Measurements from ENCODE around the gene ZNF678.

Gene ZNF678

GRCh38 chr1:227712648-227713047 is 149.3 kb downstream of the ZNF678 start:
- H3K9ac ChIP-seq (ENCODE audit: low read length) = no peak overlapping the region
- no peaks in the 10 kb centered on the region for H3K4me1 ChIP-seq (ENCODE audit: control insufficient read depth, low read depth, low read length)
- no peak overlapping the region for H2BK120ac ChIP-seq (ENCODE audit: low read depth, low read length)
- H2AK5ac ChIP-seq (ENCODE audit: low read length) = no peak overlapping the region
- no peak overlapping the region for H3K27ac ChIP-seq (ENCODE audit: low read depth, low read length)
- H2BK15ac ChIP-seq (replicated peaks; ENCODE audit: low read depth) = no peak overlapping the region
- H3K27me3 ChIP-seq (ENCODE audit: insufficient read depth, low read length, poor library complexity) = no peaks in the 10 kb centered on the region
- no peak overlapping the region for H2BK5ac ChIP-seq (ENCODE audit: low read length)
- no peak overlapping the region for H3K18ac ChIP-seq (ENCODE audit: low read length)
- H3K4ac ChIP-seq (ENCODE audit: low read depth, low read length) = no peak overlapping the region
- no peaks in the 10 kb centered on the region for H3K36me3 ChIP-seq (ENCODE audit: control insufficient read depth, insufficient read depth, low read length)
- H3K79me2 ChIP-seq (ENCODE audit: control insufficient read depth, insufficient read depth, low read length) = no peaks in the 10 kb centered on the region
- H4K8ac ChIP-seq (ENCODE audit: low read depth, low read length) = no peak overlapping the region
- H3K79me1 ChIP-seq (ENCODE audit: low read length) = no peaks in the 10 kb centered on the region
- no peak overlapping the region for H3K4me3 ChIP-seq (ENCODE audit: low read length)
- H3K23ac ChIP-seq (ENCODE audit: low read length) = no peak overlapping the region
- no peak overlapping the region for H3K56ac ChIP-seq (ENCODE audit: low read length)
- DNase-seq = no peak
- no peak overlapping the region for H3K4me2 ChIP-seq (ENCODE audit: low read length)
- H4K5ac ChIP-seq (ENCODE audit: low read length) = no peak overlapping the region

- Histone ChIP-seq H2BK5ac (ENCODE audit: low read length) (no peak overlapping the region), H3K56ac (ENCODE audit: low read length) (no peak overlapping the region), H3K36me3 (ENCODE audit: control insufficient read depth, insufficient read depth, low read length) (no peaks in the 10 kb centered on the region), H4K5ac (ENCODE audit: low read length) (no peak overlapping the region), H3K23ac (ENCODE audit: low read length) (no peak overlapping the region), H2BK120ac (ENCODE audit: low read depth, low read length) (no peak overlapping the region), H2AK5ac (ENCODE audit: low read length) (no peak overlapping the region), H3K4me3 (ENCODE audit: low read length) (no peak overlapping the region), H4K8ac (ENCODE audit: low read depth, low read length) (no peak overlapping the region), H3K4me2 (ENCODE audit: low read length) (no peak overlapping the region), H3K18ac (ENCODE audit: low read length) (no peak overlapping the region), H2BK15ac (replicated peaks; ENCODE audit: low read depth) (no peak overlapping the region), H3K27ac (ENCODE audit: low read depth, low read length) (no peak overlapping the region), H3K27me3 (ENCODE audit: insufficient read depth, low read length, poor library complexity) (no peaks in the 10 kb centered on the region), H3K4me1 (ENCODE audit: control insufficient read depth, low read depth, low read length) (no peaks in the 10 kb centered on the region), H3K79me2 (ENCODE audit: control insufficient read depth, insufficient read depth, low read length) (no peaks in the 10 kb centered on the region), H3K79me1 (ENCODE audit: low read length) (no peaks in the 10 kb centered on the region), H3K9ac (ENCODE audit: low read length) (no peak overlapping the region), H3K4ac (ENCODE audit: low read depth, low read length) (no peak overlapping the region)
- no CpG with 5 or more reads among the region's 2 CpGs for WGBS (ENCODE audit: extremely low coverage, insufficient coverage, low lambda C conversion rate)
- no peak for DNase-seq
Observed at GRCh38 chr1:227718932-227719331, 155.6 kb downstream of the ZNF678 start.

GRCh38 chr1:227723474-227723873 is 160.1 kb downstream of the ZNF678 start:
- Histone ChIP-seq H4K5ac (ENCODE audit: low read length) (no peak overlapping the region), H3K9ac (ENCODE audit: low read length) (no peak overlapping the region), H2BK15ac (replicated peaks; ENCODE audit: low read depth) (no peak overlapping the region), H3K18ac (ENCODE audit: low read length) (no peak overlapping the region), H3K79me1 (ENCODE audit: low read length) (no peaks in the 10 kb centered on the region), H3K79me2 (ENCODE audit: control insufficient read depth, insufficient read depth, low read length) (no peaks in the 10 kb centered on the region), H2AK5ac (ENCODE audit: low read length) (no peak overlapping the region), H2BK120ac (ENCODE audit: low read depth, low read length) (no peak overlapping the region), H3K4me1 (ENCODE audit: control insufficient read depth, low read depth, low read length) (no peaks in the 10 kb centered on the region), H3K23ac (ENCODE audit: low read length) (no peak overlapping the region), H3K36me3 (ENCODE audit: control insufficient read depth, insufficient read depth, low read length) (no peaks in the 10 kb centered on the region), H3K27ac (ENCODE audit: low read depth, low read length) (no peak overlapping the region), H3K4ac (ENCODE audit: low read depth, low read length) (no peak overlapping the region), H3K4me3 (ENCODE audit: low read length) (no peak overlapping the region), H4K8ac (ENCODE audit: low read depth, low read length) (no peak overlapping the region), H3K56ac (ENCODE audit: low read length) (no peak overlapping the region), H3K27me3 (ENCODE audit: insufficient read depth, low read length, poor library complexity) (no peaks in the 10 kb centered on the region), H2BK5ac (ENCODE audit: low read length) (no peak overlapping the region), H3K4me2 (ENCODE audit: low read length) (no peak overlapping the region)
- no peak for DNase-seq
- no CpG with 5 or more reads among the region's 1 CpG for WGBS (ENCODE audit: extremely low coverage, insufficient coverage, low lambda C conversion rate)

- no peak overlapping the region for H3K4ac ChIP-seq (ENCODE audit: low read depth, low read length)
- no peaks in the 10 kb centered on the region for H3K79me2 ChIP-seq (ENCODE audit: control insufficient read depth, insufficient read depth, low read length)
- H3K4me1 ChIP-seq (ENCODE audit: control insufficient read depth, low read depth, low read length) = peaks cover 3% of the 10 kb centered on the region
- no peak overlapping the region for H2AK5ac ChIP-seq (ENCODE audit: low read length)
- no CpG with 5 or more reads among the region's 2 CpGs for WGBS (ENCODE audit: extremely low coverage, insufficient coverage, low lambda C conversion rate)
- H3K56ac ChIP-seq (ENCODE audit: low read length) = no peak overlapping the region
- no peak overlapping the region for H3K23ac ChIP-seq (ENCODE audit: low read length)
- no peak for DNase-seq
- H4K8ac ChIP-seq (ENCODE audit: low read depth, low read length) = no peak overlapping the region
- H3K18ac ChIP-seq (ENCODE audit: low read length) = no peak overlapping the region
- no peak overlapping the region for H4K5ac ChIP-seq (ENCODE audit: low read length)
- H3K9ac ChIP-seq (ENCODE audit: low read length) = no peak overlapping the region
- H3K4me3 ChIP-seq (ENCODE audit: low read length) = no peak overlapping the region
- H2BK5ac ChIP-seq (ENCODE audit: low read length) = no peak overlapping the region
- no peak overlapping the region for H3K27ac ChIP-seq (ENCODE audit: low read depth, low read length)
- no peaks in the 10 kb centered on the region for H3K27me3 ChIP-seq (ENCODE audit: insufficient read depth, low read length, poor library complexity)
- no peak overlapping the region for H3K4me2 ChIP-seq (ENCODE audit: low read length)
- no peak overlapping the region for H2BK15ac ChIP-seq (replicated peaks; ENCODE audit: low read depth)
- no peak overlapping the region for H2BK120ac ChIP-seq (ENCODE audit: low read depth, low read length)
- H3K36me3 ChIP-seq (ENCODE audit: control insufficient read depth, insufficient read depth, low read length) = no peaks in the 10 kb centered on the region
- no peaks in the 10 kb centered on the region for H3K79me1 ChIP-seq (ENCODE audit: low read length)
Observed at GRCh38 chr1:227725046-227725445, 161.7 kb downstream of the ZNF678 start.

- H3K4me2 ChIP-seq (ENCODE audit: low read length) = no peak overlapping the region
- no peak overlapping the region for H2BK5ac ChIP-seq (ENCODE audit: low read length)
- H3K79me1 ChIP-seq (ENCODE audit: low read length) = no peaks in the 10 kb centered on the region
- H3K23ac ChIP-seq (ENCODE audit: low read length) = no peak overlapping the region
- no peak overlapping the region for H3K9ac ChIP-seq (ENCODE audit: low read length)
- H4K5ac ChIP-seq (ENCODE audit: low read length) = no peak overlapping the region
- H4K8ac ChIP-seq (ENCODE audit: low read depth, low read length) = no peak overlapping the region
- no peak overlapping the region for H3K4ac ChIP-seq (ENCODE audit: low read depth, low read length)
- DNase-seq = no peak
- no peak overlapping the region for H2BK120ac ChIP-seq (ENCODE audit: low read depth, low read length)
- peaks cover 3% of the 10 kb centered on the region for H3K4me1 ChIP-seq (ENCODE audit: control insufficient read depth, low read depth, low read length)
- no peaks in the 10 kb centered on the region for H3K27me3 ChIP-seq (ENCODE audit: insufficient read depth, low read length, poor library complexity)
- no peak overlapping the region for H2AK5ac ChIP-seq (ENCODE audit: low read length)
- no peak overlapping the region for H3K4me3 ChIP-seq (ENCODE audit: low read length)
- no peak overlapping the region for H3K56ac ChIP-seq (ENCODE audit: low read length)
- H3K27ac ChIP-seq (ENCODE audit: low read depth, low read length) = no peak overlapping the region
- H3K18ac ChIP-seq (ENCODE audit: low read length) = no peak overlapping the region
- H3K79me2 ChIP-seq (ENCODE audit: control insufficient read depth, insufficient read depth, low read length) = no peaks in the 10 kb centered on the region
- no CpG with 5 or more reads among the region's 3 CpGs for WGBS (ENCODE audit: extremely low coverage, insufficient coverage, low lambda C conversion rate)
- H3K36me3 ChIP-seq (ENCODE audit: control insufficient read depth, insufficient read depth, low read length) = no peaks in the 10 kb centered on the region
- H2BK15ac ChIP-seq (replicated peaks; ENCODE audit: low read depth) = no peak overlapping the region
Observed at GRCh38 chr1:227726318-227726717, 163.0 kb downstream of the ZNF678 start.
